GM18858 (cell line): Measurements from ENCODE around the gene ACAP2.
"Not testable (repeated sequence)": the region's sequence is repeated elsewhere in the genome, so short reads cannot be mapped to it uniquely, and the experiment has no call there.

Experiments
- ATAC-seq: cut with Tn5 transposase; IDR thresholded peaks from one replicate; pipeline ENCODE4 v1.9.1; 2021; ENCODE audit not compliant: unreplicated experiment

The ACAP2 gene

GRCh38 chr3:195249057-195249770 is 193.6 kb downstream of the ACAP2 start:
- ATAC-seq: no peak

GRCh38 chr3:195248281-195248680 is 194.5 kb downstream of the ACAP2 start:
- no peak for ATAC-seq

- no peak for ATAC-seq
Measured at GRCh38 chr3:195247863-195248189, 195.0 kb downstream of the ACAP2 start.

- ATAC-seq: no peak
Measured at GRCh38 chr3:195247086-195247862, 195.5 kb downstream of the ACAP2 start.

- no peak for ATAC-seq
Measured at GRCh38 chr3:195246581-195246995, 196.2 kb downstream of the ACAP2 start.

- ATAC-seq: no peak
Measured at GRCh38 chr3:195245531-195245951, 197.3 kb downstream of the ACAP2 start.

GRCh38 chr3:195241592-195242355 is 201.0 kb downstream of the ACAP2 start:
- ATAC-seq: no peak

GRCh38 chr3:195240939-195241338 is 201.9 kb downstream of the ACAP2 start:
- ATAC-seq: no peak

GRCh38 chr3:195240171-195240701 is 202.6 kb downstream of the ACAP2 start:
- ATAC-seq: no peak

GRCh38 chr3:195239121-195239520 is 203.7 kb downstream of the ACAP2 start:
- no peak for ATAC-seq

- no peak for ATAC-seq
Measured at GRCh38 chr3:195238586-195239118, 204.2 kb downstream of the ACAP2 start.

GRCh38 chr3:195238081-195238571 is 204.7 kb downstream of the ACAP2 start:
- ATAC-seq: no peak

GRCh38 chr3:195236801-195237570 is 205.8 kb downstream of the ACAP2 start:
- ATAC-seq: no peak

GRCh38 chr3:195236076-195236798 is 206.6 kb downstream of the ACAP2 start:
- no peak for ATAC-seq

GRCh38 chr3:195230244-195230643 is 212.6 kb downstream of the ACAP2 start:
- no peak for ATAC-seq

GRCh38 chr3:195228886-195229285 is 213.9 kb downstream of the ACAP2 start:
- ATAC-seq: not testable (repeated sequence)

- ATAC-seq: no peak
Measured at GRCh38 chr3:195227871-195228270, 214.9 kb downstream of the ACAP2 start.

GRCh38 chr3:195226900-195227447 is 215.8 kb downstream of the ACAP2 start:
- ATAC-seq: no peak

GRCh38 chr3:195226445-195226844 is 216.4 kb downstream of the ACAP2 start:
- ATAC-seq: no peak
